Activated CD4-positive, alpha-beta memory T cell treated with anti-CD3 and anti-CD28 coated beads, Interleukin-2, amount 10 ng/mL, durations not matched to agents 7 days and 5 days (primary cell): Measurements from ENCODE around the gene LMF2. TPM values are rescaled to one million over a fixed set of nuclear protein-coding genes. Genes with fewer than 3 reads are reported as not detected.

Source experiments
- CTCF ChIA-PET: fragments of 350-600 bp; sonication (Branson Sonifier 250); formaldehyde crosslinking; loops from one replicate; lab custom pipeline; 2021; ENCODE audit warnings: antibody characterized with exemption, inconsistent platforms; lab: Charles Lee
- POLR2A ChIA-PET: fragments of 350-600 bp; sonication (Branson Sonifier 250); formaldehyde crosslinking; loops from one replicate; lab custom pipeline; 2021; ENCODE audit warnings: antibody characterized with exemption; lab: Charles Lee
- DNase-seq: peaks from one replicate; pipeline ENCODE4 v3.0.0-alpha.2; 2020
- H3K27ac Mint-ChIP-seq: one replicate; pipeline ENCODE4 v1.8.0; 2021; ENCODE audit warnings: mild to moderate bottlenecking, mixed read lengths
- H3K27me3 Mint-ChIP-seq: one replicate; pipeline ENCODE4 v1.8.0; 2021; ENCODE audit warnings: mixed read lengths
- H3K36me3 Mint-ChIP-seq: one replicate; pipeline ENCODE4 v1.8.0; 2021; ENCODE audit warnings: low read depth, mixed read lengths
- H3K4me1 Mint-ChIP-seq: one replicate; pipeline ENCODE4 v1.8.0; 2021; ENCODE audit warnings: mixed read lengths
- H3K4me3 Mint-ChIP-seq: one replicate; pipeline ENCODE4 v1.8.0; 2021; ENCODE audit warnings: mild to moderate bottlenecking, mixed read lengths
- H3K9me3 Mint-ChIP-seq: one replicate; pipeline ENCODE4 v1.8.0; 2021; ENCODE audit warnings: mixed read lengths
- total RNA-seq, 2 experiments: library from RNA; stranded (reverse); gene quantifications; one replicate each; pipeline ENCODE4 v1.2.3, GENCODE V29; 2021

LMF2 gene
- total RNA-seq = 100 to 1,000 TPM; 111 to 114 TPM

DNA sequence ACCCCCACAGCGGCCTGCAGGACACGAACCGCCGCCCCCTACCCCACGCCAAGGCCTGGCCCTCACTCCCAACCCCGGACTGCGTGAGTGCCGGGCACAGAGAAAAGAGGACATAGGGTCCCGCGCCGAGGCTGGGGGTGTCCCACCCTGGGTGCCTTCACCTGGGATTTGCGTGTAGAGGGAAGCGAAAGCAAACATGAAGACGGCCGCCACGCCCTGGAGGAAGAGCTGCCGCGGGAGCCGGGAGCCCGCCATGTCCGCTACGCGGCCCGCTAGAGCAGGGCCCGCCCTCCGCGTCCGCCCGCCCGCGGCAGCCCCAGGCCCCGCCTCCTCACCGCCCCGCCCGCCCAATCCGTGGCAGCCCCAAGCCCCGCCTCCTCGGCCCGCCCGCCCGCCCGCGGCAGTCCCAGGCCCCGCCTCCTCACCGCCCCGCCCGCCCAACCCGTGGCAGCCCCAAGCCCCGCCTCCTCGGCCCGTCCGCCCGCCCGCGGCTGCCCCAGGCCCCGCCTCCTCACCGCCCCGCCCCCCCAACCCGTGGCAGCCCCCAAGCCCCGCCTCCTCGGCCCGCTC lies at the start of gene LMF2:
TSS of gene LMF2 (minus strand) at position 282 of the 570 bp plus-strand sequence. CDS start at position 255, 27 bp downstream.
- no peaks in the 10 kb centered on the region for H3K27me3 Mint-ChIP-seq
- no peaks in the 10 kb centered on the region for H3K9me3 Mint-ChIP-seq
- ChIA-PET CTCF (interaction anchor here (0.6 to 4.3 kb wide), 12 partner anchors 9 to 231 kb away, joined by 3 to 102 read pairs (median 5); partner anchors contain the start of genes KLHDC7B, SCO2 and TYMP), POLR2A (interaction anchor here (0.6 to 7.7 kb wide), 24 partner anchors 9 to 263 kb away, joined by 3 to 321 read pairs (median 4); partner anchors contain the start of genes CHKB, HDAC10, KLHDC7B and SCO2)
- peaks cover 26% of the 10 kb centered on the region for H3K36me3 Mint-ChIP-seq
- peaks cover 32% of the 10 kb centered on the region for H3K4me1 Mint-ChIP-seq
- H3K4me3 Mint-ChIP-seq = peak within 1 kb of the TSS; percentile 96
- DNase-seq = peak; percentile 95
- peak within 1 kb of the TSS; percentile 95 for H3K27ac Mint-ChIP-seq

- peaks cover 20% of the 10 kb centered on the region for H3K27me3 Mint-ChIP-seq
- H3K4me1 Mint-ChIP-seq = peaks cover 10% of the 10 kb centered on the region
- H3K27ac Mint-ChIP-seq = no peak overlapping the region
- H3K4me3 Mint-ChIP-seq = no peak overlapping the region
- H3K9me3 Mint-ChIP-seq = no peaks in the 10 kb centered on the region
- DNase-seq = no peak
- ChIA-PET POLR2A (interaction anchor here (0.7 to 2.7 kb wide), 7 partner anchors 9 to 39 kb away, joined by 3 to 12 read pairs (median 3); partner anchors contain the start of genes CHKB, KLHDC7B and SCO2), CTCF (interaction anchor here (0.7 to 3.7 kb wide), 3 partner anchors 9 to 31 kb away, joined by 3 to 14 read pairs (median 9); partner anchors contain the start of gene SCO2)
- no peaks in the 10 kb centered on the region for H3K36me3 Mint-ChIP-seq
Measured at GRCh38 chr22:50556703-50557102, 49.2 kb upstream of the LMF2 start.

GRCh38 chr22:50553310-50553709 lies 45.8 kb upstream of the LMF2 start:
- no peak for DNase-seq
- Mint-ChIP-seq H3K27me3 (peaks cover 6% of the 10 kb centered on the region), H3K36me3 (peaks cover 3% of the 10 kb centered on the region), H3K4me3 (no peak overlapping the region), H3K27ac (no peak overlapping the region), H3K4me1 (peaks cover 17% of the 10 kb centered on the region), H3K9me3 (no peaks in the 10 kb centered on the region)
- ChIA-PET CTCF (no interaction called here), POLR2A (no interaction called here)

DNA sequence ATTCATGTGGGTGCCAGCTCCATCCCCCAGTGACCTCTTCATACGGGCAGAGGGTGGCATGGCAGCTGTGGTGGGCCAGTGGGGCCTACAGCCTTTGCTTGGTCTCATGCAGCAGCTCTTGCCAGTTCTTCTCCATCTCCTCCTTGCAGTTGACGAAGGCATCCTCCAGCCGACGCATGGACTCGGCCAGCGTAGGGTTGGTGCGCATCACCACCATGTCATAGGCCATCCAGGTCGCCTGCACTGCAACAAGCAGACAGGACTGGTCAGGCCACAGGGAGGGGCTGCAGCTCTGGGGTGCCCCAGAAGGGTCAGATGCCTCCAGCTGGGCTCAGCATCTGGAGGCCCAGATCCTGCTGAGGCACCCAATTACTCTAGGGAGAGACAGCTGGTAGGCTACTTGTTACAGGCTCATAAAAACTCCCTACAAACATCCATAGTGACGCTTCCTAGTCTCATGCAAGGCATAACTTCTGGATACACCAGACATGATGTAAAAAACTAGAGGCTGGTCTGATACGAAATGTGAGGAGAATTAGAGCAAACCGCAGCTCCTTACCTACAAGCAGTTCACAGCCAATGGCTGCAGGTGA lies 43.8 kb upstream of the LMF2 start:
- ChIA-PET CTCF (interaction anchor here (0.6 to 5.6 kb wide), 3 partner anchors 12 to 33 kb away, joined by 4 to 48 read pairs (median 4); partner anchors contain the start of genes SCO2 and SYCE3), POLR2A (interaction anchor here (1.0 to 8.9 kb wide), 9 partner anchors 12 to 70 kb away, joined by 3 to 151 read pairs (median 6); partner anchors contain the start of genes LMF2, NCAPH2, SCO2 and SYCE3)
- H3K4me3 Mint-ChIP-seq = no peak overlapping the region
- DNase-seq = no peak
- no peaks in the 10 kb centered on the region for H3K9me3 Mint-ChIP-seq
- no peak overlapping the region for H3K27ac Mint-ChIP-seq
- peaks cover 23% of the 10 kb centered on the region for H3K4me1 Mint-ChIP-seq
- peaks cover 3% of the 10 kb centered on the region for H3K36me3 Mint-ChIP-seq
- peaks cover 3% of the 10 kb centered on the region for H3K27me3 Mint-ChIP-seq

DNA sequence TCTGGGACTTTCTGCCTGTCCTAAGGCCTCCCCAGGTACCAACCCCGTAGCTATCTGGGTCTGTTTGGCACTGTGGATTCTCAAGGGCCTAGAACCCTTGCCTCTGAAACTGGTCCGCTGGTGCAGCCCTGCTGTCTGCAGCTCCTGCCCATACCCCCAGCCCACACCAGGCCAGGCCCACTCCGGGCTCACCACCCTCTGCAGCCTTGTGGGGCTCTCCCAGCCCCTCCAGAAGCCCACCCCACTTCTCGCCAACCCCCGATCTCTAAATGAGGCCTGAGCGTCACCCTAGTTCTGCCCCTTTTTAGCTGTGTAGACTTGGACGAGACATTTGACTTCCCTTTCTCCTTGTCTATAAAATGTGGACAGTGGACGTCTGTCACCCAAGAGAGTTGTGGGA lies 42.9 kb upstream of the LMF2 start:
- H3K36me3 Mint-ChIP-seq = peaks cover 3% of the 10 kb centered on the region

DNA sequence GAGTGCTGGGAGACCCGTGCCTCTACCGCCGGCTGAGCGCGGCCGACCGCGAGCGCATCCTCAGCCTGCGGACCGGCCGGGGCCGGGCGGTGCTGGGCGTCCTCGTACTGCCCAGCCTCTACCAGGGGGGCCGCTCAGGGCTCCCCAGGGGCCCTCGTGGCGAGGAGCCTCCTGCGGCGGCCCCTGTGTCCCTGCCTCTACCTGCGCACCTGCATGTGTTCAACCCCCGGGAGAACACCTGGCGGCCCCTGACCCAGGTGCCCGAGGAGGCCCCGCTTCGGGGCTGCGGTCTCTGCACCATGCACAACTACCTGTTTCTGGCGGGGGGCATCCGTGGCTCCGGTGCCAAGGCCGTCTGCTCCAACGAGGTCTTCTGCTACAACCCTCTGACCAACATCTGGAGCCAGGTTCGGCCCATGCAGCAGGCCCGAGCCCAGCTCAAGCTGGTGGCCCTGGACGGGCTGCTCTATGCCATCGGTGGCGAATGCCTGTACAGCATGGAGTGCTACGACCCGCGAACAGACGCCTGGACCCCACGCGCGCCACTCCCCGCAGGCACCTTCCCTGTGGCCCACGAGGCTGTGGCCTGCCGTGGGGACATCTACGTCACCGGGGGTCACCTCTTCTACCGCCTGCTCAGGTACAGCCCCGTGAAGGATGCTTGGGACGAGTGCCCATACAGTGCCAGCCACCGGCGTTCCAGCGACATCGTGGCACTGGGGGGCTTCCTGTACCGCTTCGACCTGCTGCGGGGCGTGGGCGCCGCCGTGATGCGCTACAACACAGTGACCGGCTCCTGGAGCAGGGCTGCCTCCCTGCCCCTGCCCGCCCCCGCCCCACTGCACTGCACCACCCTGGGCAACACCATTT lies 41.7 kb upstream of the LMF2 start:
- Mint-ChIP-seq H3K36me3 (peaks cover 3% of the 10 kb centered on the region), H3K4me1 (peaks cover 44% of the 10 kb centered on the region), H3K27ac (peak overlapping the region; percentile 74), H3K4me3 (peak overlapping the region; percentile 72), H3K9me3 (no peaks in the 10 kb centered on the region), H3K27me3 (no peaks in the 10 kb centered on the region)
- ChIA-PET CTCF (interaction anchor here (1.0 to 5.6 kb wide), 12 partner anchors 8 to 72 kb away, joined by 3 to 48 read pairs (median 6); partner anchors contain the start of genes CPT1B, SCO2, SYCE3 and TYMP), POLR2A (interaction anchor here (0.8 to 8.9 kb wide), 14 partner anchors 8 to 579 kb away, joined by 3 to 151 read pairs (median 15); partner anchors contain the start of genes ARSA, CHKB, LMF2 and NCAPH2)
- DNase-seq = no peak

More for the DNA sequence above, 42.9 kb upstream of the LMF2 start:
- H3K4me3 Mint-ChIP-seq = peak overlapping the region; percentile 25
- no peaks in the 10 kb centered on the region for H3K9me3 Mint-ChIP-seq
- H3K4me1 Mint-ChIP-seq = peaks cover 31% of the 10 kb centered on the region
- POLR2A ChIA-PET = interaction anchor here (0.7 to 8.9 kb wide), 10 partner anchors 12 to 71 kb away, joined by 3 to 151 read pairs (median 6); partner anchors contain the start of genes LMF2, NCAPH2, SCO2 and SYCE3
- H3K27me3 Mint-ChIP-seq = no peaks in the 10 kb centered on the region
- CTCF ChIA-PET = interaction anchor here (1.1 to 5.6 kb wide), 3 partner anchors 13 to 25 kb away, joined by 4 to 48 read pairs (median 40); partner anchors contain the start of genes SCO2 and SYCE3
- H3K27ac Mint-ChIP-seq = no peak overlapping the region
- no peak for DNase-seq

- H3K4me1 Mint-ChIP-seq = peaks cover 44% of the 10 kb centered on the region
- H3K27ac Mint-ChIP-seq = peak overlapping the region; percentile 73
- peak overlapping the region; percentile 63 for H3K4me3 Mint-ChIP-seq
- no peaks in the 10 kb centered on the region for H3K27me3 Mint-ChIP-seq
- peak; percentile 68 for DNase-seq
- CTCF ChIA-PET = interaction anchor here (1.0 to 5.6 kb wide), 12 partner anchors 9 to 73 kb away, joined by 3 to 48 read pairs (median 6); partner anchors contain the start of genes CPT1B, SCO2, SYCE3 and TYMP
- POLR2A ChIA-PET = interaction anchor here (0.8 to 8.9 kb wide), 14 partner anchors 9 to 578 kb away, joined by 3 to 151 read pairs (median 15); partner anchors contain the start of genes ARSA, CHKB, LMF2 and NCAPH2
- H3K36me3 Mint-ChIP-seq = peaks cover 3% of the 10 kb centered on the region
- H3K9me3 Mint-ChIP-seq = no peaks in the 10 kb centered on the region
Measured at GRCh38 chr22:50548040-50548920, 40.8 kb upstream of the LMF2 start.

DNA sequence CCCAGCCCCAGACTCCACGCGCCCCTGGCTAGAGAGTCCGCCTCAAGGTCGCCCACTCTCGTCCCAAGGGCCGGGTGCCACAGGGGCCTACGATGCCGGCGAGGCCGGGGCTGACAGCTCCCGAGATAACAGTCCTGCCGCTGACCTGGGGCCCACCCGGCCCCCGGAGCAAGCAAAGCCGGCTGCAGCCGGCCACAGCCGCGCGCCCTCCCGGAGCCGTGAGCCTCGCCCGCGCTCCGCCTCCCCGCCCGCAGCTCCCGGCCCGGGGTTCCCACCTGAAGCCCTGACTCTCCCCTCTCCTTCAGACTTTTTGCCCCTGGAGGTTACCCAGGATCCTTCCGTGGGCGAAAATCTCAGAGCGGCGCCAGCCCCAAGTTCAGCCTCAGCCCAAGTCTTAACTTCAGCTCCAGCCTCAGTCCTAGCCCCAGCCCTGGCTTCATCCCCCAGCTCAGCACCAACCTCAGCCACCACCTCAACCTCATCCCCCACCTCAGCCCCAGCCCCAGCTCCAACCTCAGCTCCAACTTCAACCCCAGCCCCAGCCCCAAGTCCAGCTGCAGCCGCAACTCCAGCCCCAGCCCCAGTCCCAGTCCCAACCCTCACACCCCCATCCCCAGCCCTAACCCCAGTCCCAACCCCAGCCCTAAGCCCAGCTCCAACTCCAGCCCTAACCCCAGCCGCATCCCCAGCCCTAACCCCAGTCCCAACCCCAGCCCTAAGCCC lies 39.9 kb upstream of the LMF2 start:
- Mint-ChIP-seq H3K9me3 (no peaks in the 10 kb centered on the region), H3K27ac (peak overlapping the region; percentile 62), H3K4me1 (peaks cover 47% of the 10 kb centered on the region), H3K27me3 (no peaks in the 10 kb centered on the region), H3K4me3 (no peak overlapping the region), H3K36me3 (peaks cover 6% of the 10 kb centered on the region)
- CTCF ChIA-PET = interaction anchor here (1.3 to 5.6 kb wide), 8 partner anchors 8 to 73 kb away, joined by 4 to 48 read pairs (median 10); partner anchors contain the start of genes SCO2, SYCE3 and TYMP
- POLR2A ChIA-PET = interaction anchor here (0.9 to 8.9 kb wide), 11 partner anchors 9 to 81 kb away, joined by 5 to 151 read pairs (median 28); partner anchors contain the start of genes ARSA, CHKB, LMF2 and NCAPH2
- DNase-seq = no peak

DNA sequence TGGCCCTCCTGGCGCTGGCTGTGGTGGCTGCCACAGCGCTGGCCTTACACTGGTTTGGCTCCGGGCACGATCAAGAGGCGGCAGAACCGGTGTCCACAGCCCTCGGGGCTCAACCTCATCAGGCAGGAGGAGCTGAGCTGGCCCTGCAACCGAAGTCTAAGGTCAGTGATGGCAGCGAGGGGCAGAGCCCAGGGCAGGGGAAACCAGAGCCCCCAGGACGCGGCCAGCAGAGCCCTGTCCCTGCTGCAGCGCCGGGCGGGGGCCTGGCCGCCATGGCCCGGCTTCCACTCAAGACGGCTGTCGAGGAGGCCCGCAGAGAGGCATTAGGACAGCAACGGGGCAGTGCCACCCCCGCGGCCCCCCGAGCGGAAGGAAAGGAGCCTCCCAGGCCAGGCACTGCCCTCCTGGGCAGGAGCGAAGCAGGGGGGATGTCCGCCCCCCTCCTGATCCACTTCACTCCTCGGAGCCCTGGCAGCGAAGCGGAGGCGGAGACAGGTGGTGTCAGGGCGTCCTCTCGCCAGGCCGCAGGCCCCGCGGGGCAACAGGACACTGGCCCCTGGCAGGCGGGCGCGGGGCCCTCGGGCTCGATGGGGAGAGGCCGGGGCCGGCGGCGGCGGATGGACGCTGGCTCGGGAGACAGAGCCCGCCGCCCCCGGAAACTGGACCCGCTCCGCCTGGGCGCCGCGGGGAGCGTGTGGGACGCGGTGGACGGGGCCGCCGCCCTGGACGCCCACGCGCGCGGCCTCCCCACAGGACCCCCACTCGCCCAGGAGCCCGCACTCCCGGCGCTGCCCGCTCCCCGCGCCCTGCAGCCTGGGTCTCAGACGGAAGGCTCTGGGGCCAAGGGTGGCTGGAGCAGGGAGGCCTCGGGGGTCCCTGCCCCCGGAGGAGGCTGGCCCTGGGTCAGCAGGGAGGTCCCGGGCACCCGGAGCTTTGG lies 39.1 kb upstream of the LMF2 start:
- H3K27me3 Mint-ChIP-seq = no peaks in the 10 kb centered on the region
- ChIA-PET CTCF (interaction anchor here (2.0 to 9.2 kb wide), 7 partner anchors 7 to 74 kb away, joined by 9 to 150 read pairs (median 18); partner anchors contain the start of genes SCO2, SYCE3 and TYMP), POLR2A (interaction anchor here (1.8 to 8.9 kb wide), 12 partner anchors 8 to 77 kb away, joined by 8 to 151 read pairs (median 29); partner anchors contain the start of genes CHKB, LMF2, NCAPH2 and SCO2)
- peaks cover 55% of the 10 kb centered on the region for H3K4me1 Mint-ChIP-seq
- no peak for DNase-seq
- H3K36me3 Mint-ChIP-seq = peaks cover 7% of the 10 kb centered on the region
- no peak overlapping the region for H3K4me3 Mint-ChIP-seq
- no peaks in the 10 kb centered on the region for H3K9me3 Mint-ChIP-seq
- H3K27ac Mint-ChIP-seq = peak overlapping the region; percentile 75
